GM12892 (cell line): ENCODE data around the gene ARHGAP29.

Experiments
- POLR2A ChIP-seq: IDR thresholded peaks from 2 replicates; pipeline ENCODE4 v1.6.1; 2011; ENCODE audit warnings: low read depth, low read length, control low read depth
- POLR2AphosphoS5 ChIP-seq: IDR thresholded peaks from 2 replicates; pipeline ENCODE4 v1.6.1; 2011; ENCODE audit warnings: low read depth, low read length, control low read depth
- TAF1 ChIP-seq: IDR thresholded peaks from 2 replicates; pipeline ENCODE4 v1.6.1; 2011; ENCODE audit warnings: low read depth, mild to moderate bottlenecking, control low read depth, low read length, borderline replicate concordance

DNA sequence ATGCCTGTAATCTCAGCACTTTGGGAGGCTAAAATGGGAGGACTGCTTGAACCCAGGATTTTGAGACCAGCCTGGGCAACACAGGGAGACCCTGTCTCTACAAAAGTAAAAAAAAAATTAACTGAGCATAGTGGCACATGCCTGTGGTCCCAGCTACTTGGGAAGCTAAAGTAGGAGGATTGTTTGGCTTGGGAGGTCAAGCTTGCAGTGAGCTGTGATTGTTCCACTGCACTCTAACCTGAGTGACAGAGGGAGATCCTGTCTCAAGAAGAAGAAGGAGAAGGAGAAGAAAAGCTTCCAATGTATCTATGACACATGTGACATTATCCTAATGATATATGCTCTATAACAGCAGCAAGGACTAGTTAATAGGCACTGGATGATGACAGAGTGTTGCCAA, 20.1 kb upstream of the ARHGAP29 start:
- TF ChIP-seq POLR2A (no peak), POLR2AphosphoS5 (no peak), TAF1 (no peak)
